Smooth muscle cell (in vitro differentiated cells): ENCODE data around the gene RIPOR3. TPM values are rescaled to one million over a fixed set of nuclear protein-coding genes. Genes with fewer than 3 reads are reported as not detected.

Experiments
- DNase-seq: peaks from one replicate; lab custom pipeline; 2025; ENCODE audit not compliant: unreplicated experiment; lab: John Stamatoyannopoulos, UW
- H2AFZ ChIP-seq: fragments of 200-600 bp; sonication (generic); 2 replicates; pipeline ENCODE4 v1.6.0; 2016; ENCODE audit warnings: antibody characterized with exemption, low read depth, mild to moderate bottlenecking
- H3F3A ChIP-seq: fragments of 200-600 bp; sonication (generic); 2 replicates; pipeline ENCODE4 v1.6.0; 2017; ENCODE audit warnings: antibody characterized with exemption, low read depth
- H3K27ac ChIP-seq: fragments of 200-600 bp; sonication (generic); 2 replicates; pipeline ENCODE4 v1.5.1; 2016; ENCODE audit warnings: low read depth, mild to moderate bottlenecking
- H3K27me3 ChIP-seq: fragments of 200-600 bp; sonication (generic); 2 replicates; pipeline ENCODE4 v1.6.1; 2016; ENCODE audit warnings: low read depth, mild to moderate bottlenecking
- H3K36me3 ChIP-seq: fragments of 200-600 bp; sonication (generic); 2 replicates; pipeline ENCODE4 v1.5.1; 2016; ENCODE audit warnings: low read depth
- H3K4me1 ChIP-seq: fragments of 200-600 bp; sonication (generic); 2 replicates; pipeline ENCODE4 v1.5.1; 2016; ENCODE audit warnings: low read depth
- H3K4me2 ChIP-seq: fragments of 200-600 bp; sonication (generic); 2 replicates; pipeline ENCODE4 v1.6.0; 2016; ENCODE audit warnings: mild to moderate bottlenecking
- H3K4me3 ChIP-seq: fragments of 200-600 bp; sonication (generic); 2 replicates; pipeline ENCODE4 v1.5.1; 2016; ENCODE audit warnings: mild to moderate bottlenecking
- H3K79me2 ChIP-seq: fragments of 200-600 bp; sonication (generic); 2 replicates; pipeline ENCODE4 v1.6.0; 2016; ENCODE audit warnings: low read depth, mild to moderate bottlenecking
- H3K9ac ChIP-seq: fragments of 200-600 bp; sonication (generic); 2 replicates; pipeline ENCODE4 v1.6.0; 2016; ENCODE audit warnings: low read depth
- H3K9me3 ChIP-seq: fragments of 200-600 bp; sonication (generic); replicated peaks from 2 replicates; pipeline ENCODE4 v1.5.1; 2016; ENCODE audit warnings: low read depth
- H4K20me1 ChIP-seq: fragments of 200-600 bp; sonication (generic); 2 replicates; pipeline ENCODE4 v1.6.0; 2016; ENCODE audit warnings: low read depth
- WGBS: methylation state at CpG from one replicate; pipeline ENCODE4 v1.1.7; 2016; ENCODE audit warnings: low lambda C conversion rate; 5-methylcytosine and 5-hydroxymethylcytosine counted together
- polyA plus RNA-seq: library from polyadenylated mRNA; unstranded; fragments of >200 nt; fragmentation: Nextera tagmentation; extraction: Ambion mirVana; gene quantifications from 2 replicates; pipeline ENCODE4 v1.2.1, GENCODE V29; 2016
- total RNA-seq: library from RNA; depleted of rRNA; stranded (reverse); fragments of >200 nt; gene quantifications from 2 replicates; pipeline ENCODE4 v1.2.3, GENCODE V29; 2014
- TF ChIP-seq, protein P1 (sequence below): fragments of 200-600 bp; sonication (generic); IDR thresholded peaks from 2 replicates; pipeline ENCODE4 v1.5.1; 2017; ENCODE audit warnings: borderline replicate concordance, mild to moderate bottlenecking, antibody characterized with exemption; ENCODE audit not compliant: insufficient read depth, poor library complexity, severe bottlenecking

The RIPOR3 gene
- total and polyA plus RNA-seq, 2 experiments from 2014 or later, result 0.18 to 1.2 TPM

DNA sequence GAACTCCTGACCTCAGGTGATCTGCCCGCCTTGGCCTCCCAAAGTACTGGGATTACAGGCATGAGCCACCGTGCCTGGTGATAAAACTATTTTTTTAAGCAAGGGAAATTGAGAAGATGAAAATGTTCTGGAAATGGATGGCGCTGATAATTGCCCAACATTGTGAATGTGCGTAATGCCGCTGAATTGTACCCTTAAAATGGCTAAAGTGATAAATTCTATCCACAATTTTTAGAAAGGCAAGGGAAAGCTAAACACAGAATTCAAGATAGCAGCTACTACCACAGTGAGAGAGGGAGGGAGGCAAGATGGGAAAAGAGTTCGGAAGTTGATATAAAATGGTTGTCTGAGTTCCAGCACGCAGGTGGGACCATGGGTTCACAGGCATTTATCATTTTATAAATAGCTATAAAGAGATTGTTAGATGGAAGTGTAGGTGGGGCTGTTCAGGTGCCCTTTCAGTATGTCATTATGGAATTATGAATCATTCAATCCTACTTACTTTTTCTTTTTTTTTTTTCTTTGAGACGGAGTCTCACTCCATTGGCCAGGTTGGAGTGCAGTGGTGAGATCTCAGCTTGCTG is 8.3 kb downstream of the RIPOR3 start:
- Histone ChIP-seq H3K9me3 (no peaks in the 10 kb centered on the region), H3K9ac (no peak overlapping the region), H3K27me3 (no peaks in the 10 kb centered on the region), H4K20me1 (no peaks in the 10 kb centered on the region), H3K27ac (no peak overlapping the region), H2AFZ (no peak overlapping the region), H3K4me1 (no peaks in the 10 kb centered on the region), H3K4me2 (no peak overlapping the region), H3K4me3 (no peak overlapping the region), H3K36me3 (no peaks in the 10 kb centered on the region), H3F3A (no peaks in the 10 kb centered on the region), H3K79me2 (no peaks in the 10 kb centered on the region)
- TF ChIP-seq, protein P1, sequence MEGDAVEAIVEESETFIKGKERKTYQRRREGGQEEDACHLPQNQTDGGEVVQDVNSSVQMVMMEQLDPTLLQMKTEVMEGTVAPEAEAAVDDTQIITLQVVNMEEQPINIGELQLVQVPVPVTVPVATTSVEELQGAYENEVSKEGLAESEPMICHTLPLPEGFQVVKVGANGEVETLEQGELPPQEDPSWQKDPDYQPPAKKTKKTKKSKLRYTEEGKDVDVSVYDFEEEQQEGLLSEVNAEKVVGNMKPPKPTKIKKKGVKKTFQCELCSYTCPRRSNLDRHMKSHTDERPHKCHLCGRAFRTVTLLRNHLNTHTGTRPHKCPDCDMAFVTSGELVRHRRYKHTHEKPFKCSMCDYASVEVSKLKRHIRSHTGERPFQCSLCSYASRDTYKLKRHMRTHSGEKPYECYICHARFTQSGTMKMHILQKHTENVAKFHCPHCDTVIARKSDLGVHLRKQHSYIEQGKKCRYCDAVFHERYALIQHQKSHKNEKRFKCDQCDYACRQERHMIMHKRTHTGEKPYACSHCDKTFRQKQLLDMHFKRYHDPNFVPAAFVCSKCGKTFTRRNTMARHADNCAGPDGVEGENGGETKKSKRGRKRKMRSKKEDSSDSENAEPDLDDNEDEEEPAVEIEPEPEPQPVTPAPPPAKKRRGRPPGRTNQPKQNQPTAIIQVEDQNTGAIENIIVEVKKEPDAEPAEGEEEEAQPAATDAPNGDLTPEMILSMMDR, result no peak
- 97% methylated on average over 8 of the region's 8 CpGs for WGBS
- no peak for DNase-seq

DNA sequence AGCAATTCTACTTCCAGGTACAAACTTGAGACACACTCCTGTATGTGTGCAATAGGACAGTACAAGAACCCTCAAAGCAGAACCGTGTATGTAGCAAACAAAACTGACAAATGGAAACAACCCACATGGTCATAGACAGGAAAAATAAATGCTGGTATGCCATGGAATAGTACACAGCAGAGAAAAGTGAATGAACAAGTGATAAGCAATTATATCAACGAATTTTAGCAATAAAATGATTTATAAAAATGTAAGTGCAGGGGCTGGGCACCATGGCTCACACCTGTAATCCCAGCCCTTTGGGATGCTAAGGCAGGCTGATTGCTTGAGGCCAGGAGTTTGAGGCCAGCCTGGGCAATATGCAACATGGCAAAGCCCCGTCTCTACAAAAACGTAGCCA is 9.3 kb downstream of the RIPOR3 start:
- DNase-seq, result no peak
- TF ChIP-seq, protein P1, result no peak
- Histone ChIP-seq H3K4me3 (no peak overlapping the region), H4K20me1 (no peaks in the 10 kb centered on the region), H3K9ac (no peak overlapping the region), H3K9me3 (no peaks in the 10 kb centered on the region), H3K4me2 (no peak overlapping the region), H2AFZ (no peak overlapping the region), H3K27me3 (no peaks in the 10 kb centered on the region), H3K79me2 (no peaks in the 10 kb centered on the region), H3K27ac (no peak overlapping the region), H3K36me3 (no peaks in the 10 kb centered on the region), H3K4me1 (no peaks in the 10 kb centered on the region), H3F3A (no peaks in the 10 kb centered on the region)
- WGBS, result 88% methylated on average over 4 of the region's 4 CpGs

DNA sequence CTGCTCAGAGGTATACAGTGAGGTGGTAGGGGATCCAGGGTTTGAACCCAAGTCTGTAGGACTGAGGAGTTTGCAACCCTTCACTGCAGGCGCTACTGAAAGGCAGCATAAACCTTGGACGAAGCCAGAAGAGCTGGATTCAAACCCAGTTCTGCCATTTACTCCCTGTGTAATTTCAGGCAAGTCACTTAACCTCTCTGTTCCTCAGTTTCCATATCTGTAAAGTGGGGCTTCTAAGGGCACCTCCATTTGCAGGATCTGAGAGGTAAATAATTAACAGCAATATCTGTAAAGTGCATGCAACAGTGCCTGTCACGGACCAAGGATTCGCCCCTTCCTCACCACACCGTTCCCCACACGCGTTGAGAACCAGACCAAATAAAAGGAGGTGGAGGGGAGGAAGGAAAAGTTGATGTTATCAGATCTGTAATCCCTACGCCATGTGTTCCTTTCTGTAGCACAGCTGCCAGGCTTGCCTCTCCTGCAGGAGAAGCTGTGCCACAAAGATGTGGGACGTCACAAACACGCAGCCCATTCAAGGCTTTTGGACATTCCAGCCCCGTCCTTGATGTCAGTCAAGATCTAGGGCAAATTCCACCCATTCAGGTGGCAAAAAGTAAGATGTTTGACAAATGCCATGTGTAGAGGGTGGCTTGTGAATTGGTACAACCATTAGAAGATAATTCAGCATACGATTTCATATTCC is 9.8 kb downstream of the RIPOR3 start:
- Histone ChIP-seq H4K20me1 (no peaks in the 10 kb centered on the region), H3F3A (no peaks in the 10 kb centered on the region), H3K4me2 (no peak overlapping the region), H3K27ac (no peak overlapping the region), H3K9me3 (no peaks in the 10 kb centered on the region), H3K4me1 (no peaks in the 10 kb centered on the region), H2AFZ (no peak overlapping the region), H3K9ac (no peak overlapping the region), H3K4me3 (no peak overlapping the region), H3K27me3 (no peaks in the 10 kb centered on the region), H3K79me2 (no peaks in the 10 kb centered on the region), H3K36me3 (no peaks in the 10 kb centered on the region)
- DNase-seq, result no peak
- TF ChIP-seq, protein P1, result no peak
- 85% methylated on average over 12 of the region's 12 CpGs for WGBS
